OCI-LY1 (cell line): Measurements from ENCODE around the gene GNA12.

ENCODE experiments used
- EZH2 ChIP-seq: fragments of 200-600 bp; sonication (generic), shearing (Covaris generic); IDR thresholded peaks from 2 replicates; pipeline ENCODE4 v1.8.0; 2017; ENCODE audit warnings: borderline replicate concordance, mixed run types, mild to moderate bottlenecking, antibody characterized with exemption, low read length, moderate library complexity, mixed read lengths
- TF ChIP-seq, protein P1 (sequence below): fragments of 200-600 bp; sonication (generic), shearing (Covaris generic); IDR thresholded peaks from 2 replicates; pipeline ENCODE4 v1.5.1; 2017; ENCODE audit warnings: mild to moderate bottlenecking, antibody characterized with exemption, low read length, moderate library complexity, mixed read lengths

DNA sequence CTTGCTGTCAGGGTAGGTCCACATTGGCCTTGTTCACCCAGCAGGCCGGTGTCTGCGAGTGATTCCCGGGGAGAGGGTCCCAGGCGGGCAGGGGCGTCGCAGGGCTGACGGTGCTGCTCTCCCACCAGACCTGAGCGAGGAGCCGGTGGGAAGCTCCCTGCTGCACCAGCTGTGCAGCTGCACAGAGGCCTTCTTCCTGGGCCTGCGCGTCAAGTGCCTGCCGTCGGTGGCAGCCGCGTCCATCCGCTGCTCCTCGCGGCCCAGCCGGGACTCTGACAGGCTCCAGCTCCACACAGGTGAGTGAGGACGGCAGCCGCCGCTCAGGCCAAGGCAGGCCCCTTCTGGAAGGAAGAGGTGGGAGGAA lies 141.5 kb downstream of the GNA12 start:
- no peak for TF ChIP-seq EZH2
- TF ChIP-seq, protein P1, sequence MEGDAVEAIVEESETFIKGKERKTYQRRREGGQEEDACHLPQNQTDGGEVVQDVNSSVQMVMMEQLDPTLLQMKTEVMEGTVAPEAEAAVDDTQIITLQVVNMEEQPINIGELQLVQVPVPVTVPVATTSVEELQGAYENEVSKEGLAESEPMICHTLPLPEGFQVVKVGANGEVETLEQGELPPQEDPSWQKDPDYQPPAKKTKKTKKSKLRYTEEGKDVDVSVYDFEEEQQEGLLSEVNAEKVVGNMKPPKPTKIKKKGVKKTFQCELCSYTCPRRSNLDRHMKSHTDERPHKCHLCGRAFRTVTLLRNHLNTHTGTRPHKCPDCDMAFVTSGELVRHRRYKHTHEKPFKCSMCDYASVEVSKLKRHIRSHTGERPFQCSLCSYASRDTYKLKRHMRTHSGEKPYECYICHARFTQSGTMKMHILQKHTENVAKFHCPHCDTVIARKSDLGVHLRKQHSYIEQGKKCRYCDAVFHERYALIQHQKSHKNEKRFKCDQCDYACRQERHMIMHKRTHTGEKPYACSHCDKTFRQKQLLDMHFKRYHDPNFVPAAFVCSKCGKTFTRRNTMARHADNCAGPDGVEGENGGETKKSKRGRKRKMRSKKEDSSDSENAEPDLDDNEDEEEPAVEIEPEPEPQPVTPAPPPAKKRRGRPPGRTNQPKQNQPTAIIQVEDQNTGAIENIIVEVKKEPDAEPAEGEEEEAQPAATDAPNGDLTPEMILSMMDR, result no peak
